ENCODE results near the gene CSTF1. TPM values are rescaled to one million over a fixed set of nuclear protein-coding genes. Genes with fewer than 3 reads are reported as not detected.

CSTF1 gene
- total and polyA plus RNA-seq, 2 of the 8 experiments (the other 6 are each of a cell fraction or from before 2014, with no cell fraction given) = 59.4 to 83.5 TPM

- TF ChIP-seq SAP30 (IDR thresholded peaks at IDR 0.05; ENCODE audit: insufficient read depth, insufficient replicate concordance, low read length) (no peak), CEBPB (IDR thresholded peaks at IDR 0.05; ENCODE audit: low read depth, low read length) (no peak)
These were observed 44.7 kb upstream of the CSTF1 start (continued) for GRCh38 chr20:56347628-56348304.
